OCI-M2 (cell line): ENCODE results near the gene KCP.

ENCODE experiments used
- DNase-seq: peaks from one replicate; lab custom pipeline; 2025; ENCODE audit not compliant: unreplicated experiment; lab: John Stamatoyannopoulos, UW

The KCP gene

DNA sequence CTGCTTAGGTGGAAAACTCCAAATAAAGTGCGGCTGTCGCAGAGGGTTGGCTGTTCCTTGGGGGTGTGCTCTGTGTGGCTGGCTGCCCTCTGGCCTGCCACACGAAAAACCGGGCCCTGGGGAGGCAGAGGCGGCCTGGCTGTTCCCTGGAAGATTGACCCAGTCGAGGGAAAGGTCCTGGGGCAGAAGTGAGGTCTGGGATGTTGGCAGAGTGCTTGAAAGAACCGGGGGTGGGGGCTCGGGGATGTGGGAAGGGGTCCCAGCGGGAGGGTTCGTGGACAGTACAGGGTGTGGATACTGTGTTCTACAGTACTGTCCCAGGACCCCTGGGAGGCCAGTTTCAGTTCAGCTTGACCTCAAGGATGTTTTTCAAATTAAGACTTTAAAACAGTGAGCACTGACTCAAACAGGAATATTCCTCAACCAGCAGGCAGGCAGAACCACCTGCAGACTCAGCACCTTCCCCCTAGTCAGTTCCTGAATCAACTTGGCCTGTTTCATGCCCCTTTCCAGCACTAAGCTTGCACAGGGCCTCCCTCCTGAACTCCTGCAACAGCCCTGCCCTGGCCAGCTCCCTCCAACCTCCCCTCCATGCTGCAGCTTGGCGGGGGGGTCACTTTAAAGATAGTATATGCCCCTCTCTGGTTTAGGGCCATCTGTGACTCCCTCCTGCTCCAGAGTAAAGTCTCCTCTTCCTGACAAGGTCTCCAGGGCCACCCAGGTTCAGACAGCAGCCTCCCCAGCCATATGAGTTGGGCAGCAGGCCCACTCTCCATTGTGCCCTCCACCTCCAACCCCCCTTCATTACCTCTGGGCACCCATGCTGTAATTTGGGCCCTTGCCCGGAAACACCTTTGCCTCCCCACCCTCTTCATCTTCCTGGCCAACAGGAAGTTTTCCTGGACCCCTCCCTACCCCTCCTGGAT lies 51.0 kb downstream of the KCP start:
- no peak for DNase-seq

DNA sequence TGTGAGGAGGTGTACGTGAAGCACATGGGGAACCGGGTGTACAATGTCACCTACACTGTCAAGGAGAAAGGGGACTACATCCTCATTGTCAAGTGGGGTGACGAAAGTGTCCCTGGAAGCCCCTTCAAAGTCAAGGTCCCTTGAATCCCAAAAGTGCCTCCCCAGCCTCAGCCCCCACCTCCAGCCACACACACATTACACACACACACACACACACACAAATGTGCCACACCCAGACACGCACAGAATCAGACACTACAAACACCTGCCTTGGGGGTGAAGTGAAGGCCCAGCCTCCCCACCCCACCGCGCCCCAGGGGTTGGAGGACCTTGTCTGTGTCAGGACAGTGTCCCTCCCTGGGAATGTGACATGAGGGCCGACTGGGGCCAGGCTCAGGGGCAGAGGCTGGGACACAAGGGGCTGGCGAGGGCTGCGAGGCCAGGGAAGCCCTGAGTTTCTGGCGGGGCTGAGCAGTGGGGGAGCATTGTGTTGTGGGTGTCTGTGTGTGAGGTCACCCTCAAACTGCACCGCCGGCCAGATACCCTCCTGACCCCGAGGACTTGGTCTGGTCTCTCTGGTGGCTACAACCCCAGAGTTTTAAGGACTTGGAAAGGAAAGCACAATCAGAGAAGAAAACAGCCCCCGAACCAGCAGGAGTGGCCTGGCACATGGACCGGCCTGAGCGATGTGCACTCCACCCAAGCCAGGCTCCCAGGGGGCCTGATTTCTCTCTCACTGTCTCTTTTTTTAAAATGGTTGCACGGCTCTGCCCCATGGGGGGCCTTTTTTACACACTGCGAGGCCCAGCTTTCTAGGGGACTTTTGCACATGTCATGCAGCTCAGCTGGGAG lies 51.9 kb downstream of the KCP start:
- DNase-seq = no peak

DNA sequence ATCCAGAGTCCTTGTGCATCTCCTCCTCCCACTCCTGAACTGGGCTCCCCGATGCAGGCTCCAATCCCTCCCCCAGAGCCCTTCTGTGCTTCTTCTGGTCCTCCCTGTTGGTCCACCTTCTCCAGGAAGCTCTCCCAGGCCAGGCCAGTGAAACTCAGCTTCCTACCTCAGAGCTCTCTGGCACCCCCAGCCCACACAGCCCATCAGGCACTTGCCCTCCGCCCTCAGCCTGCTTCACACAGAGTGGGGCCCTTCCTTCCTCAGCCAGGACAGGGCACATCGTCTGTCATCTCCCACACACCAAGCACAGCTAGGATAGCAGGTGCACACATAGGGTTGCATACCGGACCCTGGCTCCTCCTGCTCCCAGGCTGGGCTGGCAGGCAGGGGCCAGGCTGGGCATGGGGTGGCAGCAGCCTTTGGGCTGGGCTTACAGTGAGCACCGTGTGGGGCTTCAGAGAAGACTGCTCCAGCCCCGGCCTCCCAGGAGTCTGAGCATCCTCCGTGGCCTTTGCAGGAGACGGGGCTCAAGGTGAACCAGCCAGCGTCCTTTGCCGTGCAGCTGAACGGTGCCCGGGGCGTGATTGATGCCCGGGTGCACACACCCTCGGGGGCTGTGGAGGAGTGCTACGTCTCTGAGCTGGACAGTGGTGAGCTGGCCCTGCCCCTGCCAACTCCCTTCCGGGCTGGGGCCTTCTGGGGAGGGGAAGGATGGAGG lies 54.3 kb downstream of the KCP start:
- no peak for DNase-seq

DNA sequence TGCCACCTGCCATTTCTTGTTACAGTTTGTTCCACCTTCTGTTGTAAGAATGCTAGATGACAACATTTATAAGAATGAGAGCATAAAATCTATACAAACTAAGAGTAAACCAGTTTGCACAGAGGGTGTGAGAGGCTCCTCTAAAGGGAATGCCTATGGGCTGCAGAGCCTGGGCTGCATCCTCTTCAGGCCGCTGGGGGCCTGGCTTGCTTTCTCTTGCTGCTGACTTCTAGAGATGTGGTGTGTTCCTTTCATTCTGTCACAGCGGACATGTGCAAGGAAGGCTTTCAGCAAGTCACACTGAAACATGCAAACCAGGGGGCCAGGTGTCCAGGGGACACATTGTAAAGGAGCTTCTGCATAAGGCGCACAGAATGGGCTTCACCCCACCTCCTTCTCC lies 55.0 kb downstream of the KCP start:
- DNase-seq = no peak

DNA sequence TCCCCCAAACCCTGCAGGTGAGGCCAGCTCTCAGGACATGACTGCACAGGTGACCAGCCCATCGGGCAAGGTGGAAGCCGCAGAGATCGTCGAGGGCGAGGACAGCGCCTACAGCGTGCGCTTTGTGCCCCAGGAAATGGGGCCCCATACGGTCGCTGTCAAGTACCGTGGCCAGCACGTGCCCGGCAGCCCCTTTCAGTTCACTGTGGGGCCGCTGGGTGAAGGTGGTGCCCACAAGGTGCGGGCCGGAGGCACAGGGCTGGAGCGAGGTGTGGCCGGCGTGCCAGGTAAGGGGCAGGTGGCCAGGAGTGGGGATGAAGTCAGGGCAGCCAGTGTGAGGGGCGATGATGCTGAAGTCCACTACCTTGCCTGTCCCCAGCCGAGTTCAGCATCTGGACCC lies 56.1 kb downstream of the KCP start:
- DNase-seq = no peak

DNA sequence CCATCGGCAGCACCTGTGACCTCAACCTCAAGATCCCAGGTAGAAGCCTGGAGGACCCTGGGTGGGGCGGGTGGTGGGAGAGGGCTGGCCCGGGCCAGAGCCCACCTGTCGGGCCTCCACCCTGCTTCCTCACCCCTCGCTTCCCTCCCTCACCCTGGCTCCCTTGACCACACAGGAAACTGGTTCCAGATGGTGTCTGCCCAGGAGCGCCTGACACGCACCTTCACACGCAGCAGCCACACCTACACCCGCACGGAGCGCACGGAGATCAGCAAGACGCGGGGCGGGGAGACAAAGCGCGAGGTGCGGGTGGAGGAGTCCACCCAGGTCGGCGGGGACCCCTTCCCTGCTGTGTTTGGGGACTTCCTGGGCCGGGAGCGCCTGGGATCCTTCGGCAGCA lies 56.7 kb downstream of the KCP start:
- DNase-seq = no peak

DNA sequence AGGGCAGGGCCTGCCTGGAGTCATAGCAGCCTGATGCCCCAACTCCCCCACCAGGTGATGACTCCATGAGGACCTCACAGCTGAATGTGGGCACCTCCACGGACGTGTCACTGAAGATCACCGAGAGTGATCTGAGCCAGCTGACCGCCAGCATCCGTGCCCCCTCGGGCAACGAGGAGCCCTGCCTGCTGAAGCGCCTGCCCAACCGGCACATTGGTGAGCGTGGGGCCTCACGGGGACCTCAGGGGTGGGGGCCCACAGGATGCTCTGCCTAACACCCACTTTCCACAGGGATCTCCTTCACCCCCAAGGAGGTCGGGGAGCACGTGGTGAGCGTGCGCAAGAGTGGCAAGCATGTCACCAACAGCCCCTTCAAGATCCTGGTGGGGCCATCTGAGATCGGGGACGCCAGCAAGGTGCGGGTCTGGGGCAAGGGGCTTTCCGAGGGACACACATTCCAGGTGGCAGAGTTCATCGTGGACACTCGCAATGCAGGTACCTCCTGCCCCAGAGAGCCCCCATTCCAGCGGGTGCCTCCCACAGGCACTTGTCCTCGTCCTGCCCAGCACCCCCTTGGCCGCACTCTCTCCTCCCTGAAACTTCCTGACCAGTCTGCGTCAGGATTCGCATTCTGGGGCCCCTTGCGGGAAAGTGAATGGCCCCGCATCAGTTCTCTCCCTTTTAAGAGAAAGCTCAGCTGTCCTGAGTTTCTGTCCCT lies 57.8 kb downstream of the KCP start:
- DNase-seq = no peak

DNA sequence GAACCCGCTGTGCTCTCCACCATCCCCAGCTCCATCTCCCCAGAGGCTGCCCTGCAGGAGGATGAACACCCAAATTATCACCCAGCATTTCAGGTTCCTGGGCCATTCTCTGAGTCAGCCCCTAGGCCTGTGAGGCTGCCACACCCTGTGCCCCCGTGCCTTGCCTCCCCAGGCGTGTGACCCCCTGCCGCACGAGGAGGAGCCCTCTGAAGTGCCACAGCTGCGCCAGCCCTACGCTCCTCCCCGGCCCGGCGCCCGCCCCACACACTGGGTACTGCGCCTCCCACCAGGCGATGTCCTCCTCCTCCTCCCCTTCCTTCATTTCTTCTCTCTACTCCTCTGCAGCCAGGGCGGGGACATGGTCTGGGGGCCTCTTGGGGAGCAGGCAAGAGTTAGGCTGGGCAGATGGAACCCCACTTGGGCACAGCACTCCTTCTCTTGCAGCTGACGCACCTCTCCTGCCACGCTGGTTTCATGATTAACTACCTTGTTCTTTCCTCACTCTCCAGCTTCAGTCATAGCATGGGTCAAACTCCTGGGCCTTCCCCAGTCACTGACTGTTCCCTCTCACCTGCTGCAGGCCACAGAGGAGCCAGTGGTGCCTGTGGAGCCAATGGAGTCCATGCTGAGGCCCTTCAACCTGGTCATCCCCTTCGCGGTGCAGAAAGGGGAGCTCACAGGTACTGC lies 60.6 kb downstream of the KCP start:
- DNase-seq = no peak

DNA sequence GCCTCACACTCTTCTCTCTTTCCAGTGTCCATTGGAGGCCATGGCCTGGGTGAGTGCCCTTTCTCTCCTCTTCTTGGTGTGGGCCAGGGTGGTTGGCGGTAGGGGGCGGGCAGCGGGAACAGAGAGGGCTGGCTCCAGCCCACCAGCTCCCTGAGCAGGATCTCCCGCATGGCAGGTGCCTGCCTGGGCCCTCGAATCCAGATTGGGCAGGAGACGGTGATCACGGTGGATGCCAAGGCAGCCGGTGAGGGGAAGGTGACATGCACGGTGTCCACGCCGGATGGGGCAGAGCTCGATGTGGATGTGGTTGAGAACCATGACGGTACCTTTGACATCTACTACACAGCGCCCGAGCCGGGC lies 61.4 kb downstream of the KCP start:
- no peak for DNase-seq

DNA sequence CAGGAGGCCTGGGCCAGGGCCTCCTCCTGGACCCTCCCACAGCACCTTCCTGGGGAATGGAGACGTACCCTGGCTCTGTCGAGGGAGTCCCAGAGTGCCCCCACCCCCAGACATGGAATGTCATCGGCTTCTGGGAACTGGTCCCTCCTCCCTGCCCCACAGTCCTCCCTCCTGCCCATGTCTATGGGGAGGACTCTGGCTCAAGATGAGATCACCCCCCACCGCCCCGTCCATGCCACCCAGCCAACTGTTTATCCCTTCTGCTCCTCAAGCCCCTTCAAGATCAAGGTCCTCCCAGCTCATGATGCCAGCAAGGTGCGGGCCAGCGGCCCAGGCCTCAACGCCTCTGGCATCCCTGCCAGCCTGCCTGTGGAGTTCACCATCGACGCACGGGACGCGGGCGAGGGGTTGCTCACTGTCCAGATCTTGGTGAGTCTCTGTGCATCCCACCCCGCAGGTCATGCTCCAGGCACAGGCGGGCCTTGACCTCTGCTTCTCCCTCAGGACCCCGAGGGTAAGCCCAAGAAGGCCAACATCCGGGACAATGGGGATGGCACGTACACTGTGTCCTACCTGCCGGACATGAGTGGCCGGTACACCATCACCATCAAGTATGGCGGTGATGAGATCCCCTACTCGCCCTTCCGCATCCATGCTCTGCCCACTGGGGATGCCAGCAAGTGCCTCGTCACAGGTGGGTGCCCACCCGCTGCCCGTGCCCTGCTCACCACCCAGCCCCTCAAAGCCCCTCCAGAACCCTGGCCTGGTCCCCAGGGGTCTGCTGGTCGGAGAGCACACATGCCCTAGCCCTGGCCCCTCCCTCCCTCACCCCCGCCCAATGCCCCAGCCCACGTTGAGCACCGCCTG lies 62.0 kb downstream of the KCP start:
- no peak for DNase-seq

DNA sequence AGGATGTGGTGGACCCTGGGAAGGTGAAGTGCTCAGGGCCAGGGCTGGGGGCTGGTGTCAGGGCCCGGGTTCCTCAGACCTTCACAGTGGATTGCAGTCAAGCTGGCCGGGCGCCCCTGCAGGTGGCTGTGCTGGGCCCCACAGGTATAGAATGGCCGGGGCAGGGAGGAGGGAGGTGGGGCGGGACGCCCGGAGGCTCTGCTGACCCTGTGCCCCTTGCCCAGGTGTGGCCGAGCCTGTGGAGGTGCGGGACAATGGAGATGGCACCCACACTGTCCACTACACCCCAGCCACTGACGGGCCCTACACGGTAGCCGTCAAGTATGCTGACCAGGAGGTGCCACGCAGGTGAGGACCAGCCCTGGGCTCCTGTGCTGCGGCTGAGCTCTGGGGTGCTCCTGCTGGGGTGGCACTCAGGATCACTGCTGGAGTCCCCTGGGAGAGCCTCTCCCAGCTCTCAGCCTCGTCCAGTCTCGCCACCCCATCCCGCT lies 62.7 kb downstream of the KCP start:
- DNase-seq = no peak

DNA sequence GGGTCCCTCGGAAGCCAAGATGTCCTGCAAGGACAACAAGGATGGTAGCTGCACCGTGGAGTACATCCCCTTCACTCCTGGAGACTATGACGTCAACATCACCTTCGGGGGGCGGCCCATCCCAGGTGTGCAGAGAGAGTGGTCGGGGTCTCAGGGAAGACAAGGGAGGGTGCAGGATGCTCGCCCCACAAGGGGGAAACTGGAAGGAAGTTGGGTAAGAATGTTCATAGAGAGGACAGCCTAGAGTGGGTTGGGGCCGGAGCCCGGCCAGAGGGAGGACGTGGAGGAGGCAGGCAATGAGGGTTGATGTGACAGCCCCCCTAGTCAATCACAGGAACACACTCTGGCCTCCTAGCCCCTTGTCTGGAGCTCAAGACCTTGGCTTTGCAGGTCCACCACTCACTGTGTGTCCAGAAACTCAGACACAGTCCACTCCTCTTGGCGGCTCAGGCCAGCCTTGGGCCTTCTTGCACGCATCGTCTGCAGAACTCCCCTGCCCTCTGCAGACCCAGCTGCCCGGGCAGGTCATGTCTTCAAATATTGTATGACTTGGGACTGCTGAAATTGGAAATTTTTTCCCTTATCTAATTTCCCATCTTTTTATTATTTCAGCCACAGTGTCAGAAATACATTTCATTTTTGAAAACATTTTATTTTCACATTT lies 63.6 kb downstream of the KCP start:
- no peak for DNase-seq

DNA sequence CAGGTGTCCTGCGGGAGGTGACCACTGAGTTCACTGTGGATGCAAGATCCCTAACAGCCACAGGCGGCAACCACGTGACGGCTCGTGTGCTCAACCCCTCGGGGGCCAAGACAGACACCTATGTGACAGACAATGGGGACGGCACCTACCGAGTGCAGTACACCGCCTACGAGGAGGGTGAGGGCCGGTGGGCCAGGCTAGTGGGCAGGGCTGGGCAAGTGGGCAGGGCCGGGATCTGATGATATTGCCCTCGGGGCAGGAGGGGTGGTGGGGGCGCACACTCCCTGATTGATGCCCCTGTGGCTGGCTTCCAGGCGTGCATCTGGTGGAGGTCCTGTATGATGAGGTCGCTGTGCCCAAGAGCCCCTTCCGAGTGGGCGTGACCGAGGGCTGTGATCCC lies 64.5 kb downstream of the KCP start:
- no peak for DNase-seq

DNA sequence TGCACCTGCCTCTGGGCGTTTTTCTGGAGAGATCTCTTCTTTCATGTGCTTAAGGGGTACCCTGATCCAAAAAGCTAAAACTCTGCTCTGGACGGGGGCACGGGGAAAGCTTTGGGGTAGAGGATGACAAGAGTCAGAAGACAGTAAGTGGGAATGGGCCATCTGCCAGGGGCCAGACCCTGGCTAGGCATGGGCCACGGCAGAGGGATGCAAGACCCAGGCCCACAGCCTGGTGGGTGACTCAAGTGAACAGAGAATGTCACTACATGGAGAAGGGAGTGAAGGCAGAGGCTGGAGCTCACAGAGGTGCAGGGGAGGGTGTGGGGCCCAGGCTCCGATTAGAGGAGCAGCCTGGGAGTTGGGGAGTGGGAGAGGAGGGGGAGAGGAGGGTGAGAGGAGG lies 65.0 kb downstream of the KCP start:
- no peak for DNase-seq

DNA sequence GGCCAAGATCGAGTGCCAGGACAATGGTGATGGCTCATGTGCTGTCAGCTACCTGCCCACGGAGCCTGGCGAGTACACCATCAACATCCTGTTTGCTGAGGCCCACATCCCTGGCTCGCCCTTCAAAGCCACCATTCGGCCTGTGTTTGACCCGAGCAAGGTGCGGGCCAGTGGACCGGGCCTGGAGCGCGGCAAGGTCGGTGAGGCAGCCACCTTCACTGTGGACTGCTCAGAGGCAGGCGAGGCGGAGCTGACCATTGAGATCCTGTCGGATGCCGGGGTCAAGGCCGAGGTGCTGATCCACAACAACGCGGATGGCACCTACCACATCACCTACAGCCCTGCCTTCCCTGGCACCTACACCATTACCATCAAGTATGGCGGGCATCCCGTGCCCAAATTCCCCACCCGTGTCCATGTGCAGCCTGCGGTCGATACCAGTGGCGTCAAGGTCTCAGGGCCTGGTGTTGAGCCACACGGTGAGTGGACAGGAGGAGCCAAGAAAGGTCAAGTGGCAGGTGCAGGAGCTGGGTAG lies 65.7 kb downstream of the KCP start:
- DNase-seq = no peak

DNA sequence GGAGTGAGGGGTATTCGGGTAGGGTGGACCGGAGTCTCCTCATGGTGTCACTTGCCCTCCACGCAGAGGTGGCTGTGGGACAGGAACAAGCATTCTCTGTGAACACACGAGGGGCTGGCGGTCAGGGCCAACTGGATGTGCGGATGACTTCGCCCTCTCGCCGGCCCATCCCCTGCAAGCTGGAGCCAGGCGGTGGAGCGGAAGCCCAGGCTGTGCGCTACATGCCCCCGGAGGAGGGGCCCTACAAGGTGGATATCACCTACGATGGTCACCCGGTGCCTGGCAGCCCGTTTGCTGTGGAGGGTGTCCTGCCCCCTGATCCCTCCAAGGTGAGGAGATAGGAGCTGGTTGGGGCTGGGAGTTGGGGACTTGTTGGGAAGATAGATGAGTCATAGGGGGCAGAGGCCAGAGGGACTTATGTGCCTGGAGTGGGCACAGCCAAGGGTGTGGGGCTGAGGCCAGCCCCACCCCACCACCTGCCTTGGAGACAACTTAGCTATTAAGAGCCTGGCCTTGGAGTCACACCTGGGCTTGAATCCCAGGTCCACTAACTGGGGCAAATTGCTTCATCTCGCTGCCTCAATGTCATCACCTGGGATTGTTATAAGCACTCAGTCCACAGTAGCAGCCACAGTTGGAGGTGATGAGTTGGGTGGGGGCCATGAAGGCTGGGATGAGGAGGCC lies 66.4 kb downstream of the KCP start:
- DNase-seq = no peak

DNA sequence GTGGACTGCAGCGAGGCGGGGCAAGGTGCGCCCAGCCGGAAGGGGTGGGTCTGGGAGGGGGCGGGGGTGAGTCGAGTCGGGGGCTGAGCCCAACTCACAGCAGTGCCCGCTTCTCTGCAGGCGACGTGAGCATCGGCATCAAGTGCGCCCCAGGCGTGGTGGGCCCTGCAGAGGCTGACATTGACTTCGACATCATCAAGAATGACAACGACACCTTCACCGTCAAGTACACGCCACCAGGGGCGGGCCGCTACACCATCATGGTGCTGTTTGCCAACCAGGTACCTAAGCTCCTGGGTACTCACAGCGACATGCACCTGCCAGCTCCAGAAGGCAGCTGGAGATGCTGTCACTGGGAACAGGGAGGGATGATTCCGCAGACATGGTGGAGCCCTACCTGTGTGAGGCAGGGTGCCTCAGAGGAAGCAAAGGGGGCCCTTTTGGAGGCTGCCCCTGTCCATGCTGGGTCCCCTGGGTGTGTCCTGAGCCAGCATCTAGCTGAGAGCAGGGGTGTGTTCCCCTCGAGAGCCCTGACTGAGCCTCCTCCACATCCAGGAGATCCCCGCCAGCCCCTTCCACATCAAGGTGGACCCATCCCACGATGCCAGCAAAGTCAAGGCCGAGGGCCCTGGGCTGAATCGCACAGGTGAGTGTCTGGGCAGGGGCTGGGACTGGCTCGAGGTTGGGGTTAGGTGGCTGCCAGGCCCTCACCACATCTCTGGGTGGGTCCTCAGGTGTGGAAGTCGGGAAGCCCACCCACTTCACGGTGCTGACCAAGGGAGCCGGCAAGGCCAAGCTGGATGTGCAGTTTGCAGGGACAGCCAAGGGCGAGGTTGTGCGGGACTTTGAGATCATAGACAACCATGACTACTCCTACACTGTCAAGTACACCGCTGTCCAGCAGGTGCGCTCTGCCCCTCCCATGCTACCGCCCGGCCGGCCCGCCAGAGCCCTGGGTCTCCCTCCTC lies 67.6 kb downstream of the KCP start:
- no peak for DNase-seq
